Chondrocyte (in vitro differentiated cells): ENCODE data around the gene BRD7. TPM values are rescaled to one million over a fixed set of nuclear protein-coding genes. Genes with fewer than 3 reads are reported as not detected.

Experiments used
- DNase-seq: peaks from one replicate; pipeline ENCODE4 v3.0.0; 2021; ENCODE audit warnings: mixed read lengths, low spot score
- H3K27ac Mint-ChIP-seq: one replicate; pipeline ENCODE4 v1.8.0; 2021; ENCODE audit warnings: mild to moderate bottlenecking, moderate library complexity, mixed read lengths; ENCODE audit not compliant: unreplicated experiment
- H3K27me3 Mint-ChIP-seq: 2 replicates; pipeline ENCODE4 v1.8.0; 2021; ENCODE audit warnings: low read depth, mixed read lengths
- H3K36me3 Mint-ChIP-seq: 2 replicates; pipeline ENCODE4 v1.8.0; 2021; ENCODE audit warnings: low read depth, mixed read lengths
- H3K4me1 Mint-ChIP-seq: 2 replicates; pipeline ENCODE4 v1.8.0; 2021; ENCODE audit warnings: low read depth, mild to moderate bottlenecking, mixed read lengths
- H3K4me3 Mint-ChIP-seq: one replicate; pipeline ENCODE4 v1.8.0; 2021; ENCODE audit warnings: mild to moderate bottlenecking, moderate library complexity, mixed read lengths; ENCODE audit not compliant: unreplicated experiment
- H3K9me3 Mint-ChIP-seq: 2 replicates; pipeline ENCODE4 v1.8.0; 2021; ENCODE audit warnings: low read depth, mixed read lengths
- total RNA-seq: library from RNA; stranded (reverse); gene quantifications from 3 replicates; pipeline ENCODE4 v1.2.1, GENCODE V29; 2021
- TF ChIP-seq, protein P1 (sequence below): fragments of 200-600 bp; sonication (generic); IDR thresholded peaks from 2 replicates; pipeline ENCODE4 v1.5.0; 2021; ENCODE audit warnings: antibody characterized with exemption, mild to moderate bottlenecking, moderate library complexity

The BRD7 gene
- total RNA-seq, 1 donor from 2014 or later = 47.6 TPM

DNA sequence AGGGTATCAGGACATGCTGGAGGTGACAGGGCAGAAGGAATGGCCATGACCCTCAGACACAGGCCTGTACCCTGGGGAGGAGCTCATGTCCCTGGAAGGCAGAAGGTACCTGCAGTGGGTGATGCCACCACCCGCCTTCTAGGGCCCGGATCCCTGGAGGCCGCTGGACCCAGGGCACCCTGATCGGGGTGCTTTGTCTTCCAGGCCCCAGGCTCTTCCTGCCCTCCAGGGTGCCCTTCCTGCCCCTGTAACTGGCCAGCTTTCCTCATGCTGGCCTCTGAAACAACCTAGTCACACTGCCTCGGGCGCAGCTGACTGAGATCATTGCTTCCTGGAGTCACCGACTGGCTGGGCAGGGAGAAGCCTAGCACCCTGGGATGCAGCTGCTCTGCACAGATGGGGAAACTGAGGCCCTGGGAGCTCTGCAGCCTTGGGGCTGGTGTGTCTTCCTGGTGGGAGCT is 96.6 kb downstream of the BRD7 start:
- H3K27ac Mint-ChIP-seq = no peak overlapping the region
- H3K36me3 Mint-ChIP-seq = no peaks in the 10 kb centered on the region
- no peak overlapping the region for H3K4me3 Mint-ChIP-seq
- no peaks in the 10 kb centered on the region for H3K27me3 Mint-ChIP-seq
- H3K4me1 Mint-ChIP-seq = peaks cover 5% of the 10 kb centered on the region
- TF ChIP-seq, protein P1, sequence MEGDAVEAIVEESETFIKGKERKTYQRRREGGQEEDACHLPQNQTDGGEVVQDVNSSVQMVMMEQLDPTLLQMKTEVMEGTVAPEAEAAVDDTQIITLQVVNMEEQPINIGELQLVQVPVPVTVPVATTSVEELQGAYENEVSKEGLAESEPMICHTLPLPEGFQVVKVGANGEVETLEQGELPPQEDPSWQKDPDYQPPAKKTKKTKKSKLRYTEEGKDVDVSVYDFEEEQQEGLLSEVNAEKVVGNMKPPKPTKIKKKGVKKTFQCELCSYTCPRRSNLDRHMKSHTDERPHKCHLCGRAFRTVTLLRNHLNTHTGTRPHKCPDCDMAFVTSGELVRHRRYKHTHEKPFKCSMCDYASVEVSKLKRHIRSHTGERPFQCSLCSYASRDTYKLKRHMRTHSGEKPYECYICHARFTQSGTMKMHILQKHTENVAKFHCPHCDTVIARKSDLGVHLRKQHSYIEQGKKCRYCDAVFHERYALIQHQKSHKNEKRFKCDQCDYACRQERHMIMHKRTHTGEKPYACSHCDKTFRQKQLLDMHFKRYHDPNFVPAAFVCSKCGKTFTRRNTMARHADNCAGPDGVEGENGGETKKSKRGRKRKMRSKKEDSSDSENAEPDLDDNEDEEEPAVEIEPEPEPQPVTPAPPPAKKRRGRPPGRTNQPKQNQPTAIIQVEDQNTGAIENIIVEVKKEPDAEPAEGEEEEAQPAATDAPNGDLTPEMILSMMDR = no peak
- no peaks in the 10 kb centered on the region for H3K9me3 Mint-ChIP-seq
- peak; percentile 77 for DNase-seq

DNA sequence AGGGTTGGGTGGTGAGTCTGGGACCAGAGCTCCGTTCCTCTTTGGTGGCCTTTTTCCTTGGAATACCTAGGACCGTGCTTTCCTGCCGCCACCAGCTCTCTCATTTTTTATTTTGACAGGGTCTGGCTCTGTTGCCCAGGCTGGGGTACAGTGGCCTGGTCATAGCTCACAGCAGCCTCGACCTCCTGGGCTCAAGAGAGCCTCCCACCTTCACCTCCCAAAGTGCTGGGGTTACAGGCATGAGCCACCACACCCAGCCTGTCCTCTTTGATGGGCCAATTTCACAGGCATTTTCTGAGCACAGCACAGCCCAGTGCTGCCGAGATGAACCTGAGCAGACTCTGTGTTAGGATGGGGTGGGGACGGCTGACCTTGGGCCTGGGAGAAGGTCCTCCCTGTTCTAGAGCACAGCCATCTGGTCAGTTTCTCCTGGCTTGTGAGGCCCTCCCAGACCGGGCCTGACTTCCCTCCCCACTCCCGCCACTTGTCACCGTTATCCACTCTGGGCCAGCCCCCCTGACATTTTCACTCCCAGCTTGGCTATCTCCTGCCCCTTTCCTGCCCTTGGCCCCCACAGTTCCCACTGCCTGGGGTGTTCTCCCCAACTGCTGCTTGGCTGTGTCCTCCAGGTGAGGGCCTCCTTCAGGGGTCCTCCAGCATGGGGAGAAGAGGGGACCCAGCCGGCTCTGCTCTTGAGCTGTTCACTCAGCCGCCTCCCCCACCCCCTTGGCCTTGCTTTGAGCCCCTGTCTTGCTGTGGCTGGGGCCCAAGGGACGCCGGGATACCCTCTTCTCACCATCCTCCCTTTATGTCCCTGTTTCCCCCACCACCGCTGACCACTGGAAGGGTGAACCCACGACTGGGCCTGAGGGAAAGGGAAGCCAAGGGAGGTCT is 97.4 kb downstream of the BRD7 start:
- Mint-ChIP-seq H3K27me3 (no peaks in the 10 kb centered on the region), H3K27ac (no peak overlapping the region), H3K4me3 (no peak overlapping the region), H3K9me3 (no peaks in the 10 kb centered on the region), H3K36me3 (no peaks in the 10 kb centered on the region), H3K4me1 (peaks cover 13% of the 10 kb centered on the region)
- TF ChIP-seq, protein P1 = no peak
- DNase-seq = peak; percentile 77

DNA sequence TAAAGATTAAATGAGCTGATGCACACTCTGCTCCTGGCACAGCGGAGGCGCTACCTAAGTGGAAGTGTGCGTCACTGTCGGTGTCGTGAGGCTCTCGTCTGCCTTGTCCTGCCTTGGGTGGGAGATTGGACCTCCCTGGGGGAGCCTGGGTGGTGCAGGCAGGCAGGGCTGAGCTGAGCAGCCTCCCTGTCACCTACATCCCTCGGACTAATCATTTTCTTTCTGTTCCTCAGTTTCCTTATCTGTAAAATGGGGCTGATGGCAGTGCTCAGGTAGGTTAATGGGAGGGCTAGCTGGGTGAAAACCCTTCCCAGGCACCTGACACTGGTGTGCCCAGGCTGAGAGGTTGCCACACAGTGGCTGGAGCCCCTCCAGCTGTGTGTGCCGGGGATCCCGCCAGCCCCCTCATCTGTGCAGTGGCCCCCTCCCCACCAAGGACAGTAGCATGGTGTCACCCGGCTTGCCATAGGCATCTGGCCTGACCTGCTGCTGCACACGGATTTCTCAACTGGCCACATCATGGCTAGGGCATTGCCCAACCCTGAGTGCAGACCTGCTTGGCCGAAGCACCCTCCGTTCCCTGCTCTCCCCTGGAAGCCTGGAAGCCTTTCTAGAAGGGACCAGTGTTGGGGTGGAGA is 98.2 kb downstream of the BRD7 start:
- TF ChIP-seq, protein P1 = no peak
- Mint-ChIP-seq H3K4me3 (no peak overlapping the region), H3K4me1 (peaks cover 19% of the 10 kb centered on the region), H3K27ac (no peak overlapping the region), H3K27me3 (no peaks in the 10 kb centered on the region), H3K9me3 (no peaks in the 10 kb centered on the region), H3K36me3 (no peaks in the 10 kb centered on the region)
- DNase-seq = peak; percentile 51

DNA sequence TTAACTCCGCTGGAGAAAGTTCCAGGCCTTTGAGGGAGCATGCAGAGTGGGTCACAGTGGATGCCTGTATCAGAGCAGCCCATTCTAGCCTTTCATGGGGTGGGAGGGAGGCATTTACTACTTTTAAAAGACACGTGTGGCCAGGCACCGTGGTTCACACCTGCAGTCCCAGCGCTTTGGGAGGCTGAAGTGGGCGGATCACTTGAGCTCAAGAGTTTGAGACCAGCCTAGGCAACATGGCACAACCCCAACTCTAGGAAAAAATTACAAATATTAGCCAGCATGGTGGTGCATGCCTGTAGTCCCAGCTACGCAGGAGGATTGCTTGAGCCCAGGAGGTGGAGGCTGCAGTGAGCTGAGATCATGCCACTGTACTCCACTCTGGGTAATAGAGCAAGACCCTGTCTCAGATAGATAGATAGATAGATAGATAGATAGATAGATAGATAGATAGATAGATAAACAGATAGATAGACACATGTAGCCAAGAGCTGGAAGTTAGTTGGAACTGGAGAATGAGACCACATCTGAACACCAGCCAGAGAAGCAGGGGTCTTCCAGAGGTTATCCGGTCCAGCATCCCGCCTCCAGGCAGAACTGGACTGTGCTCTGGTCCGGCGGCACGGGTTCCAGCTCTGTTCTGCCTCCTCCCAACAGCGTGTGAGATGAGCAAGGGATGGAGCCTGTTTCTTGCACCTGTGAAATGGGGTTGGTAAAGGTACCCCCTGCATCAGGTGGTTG is 98.8 kb downstream of the BRD7 start:
- H3K27ac Mint-ChIP-seq = no peak overlapping the region
- H3K4me3 Mint-ChIP-seq = no peak overlapping the region
- DNase-seq = peak; percentile 65
- H3K9me3 Mint-ChIP-seq = no peaks in the 10 kb centered on the region
- no peaks in the 10 kb centered on the region for H3K36me3 Mint-ChIP-seq
- TF ChIP-seq, protein P1 = no peak
- H3K4me1 Mint-ChIP-seq = peaks cover 23% of the 10 kb centered on the region
- no peaks in the 10 kb centered on the region for H3K27me3 Mint-ChIP-seq
